Body of pancreas (tissue), 4 donors: ENCODE data around the gene ZBTB33.

Experiments
- POLR2A ChIP-seq, 3 donors: fragments of 450-650 bp; IDR thresholded peaks; one replicate each; pipeline ENCODE4 v1.6.1; 2016; ENCODE audit warnings: antibody characterized with exemption in 3 of 3, mild to moderate bottlenecking in 2 of 3
- TF ChIP-seq, protein P1 (sequence below), 7 experiments: fragments of 450-650 bp in 4 of 7; fragments of 200-600 bp in 3 of 7; sonication (generic) in 3 of 7; IDR thresholded peaks; one replicate each; pipeline ENCODE4 v1.5.1; 2016 to 2019; ENCODE audit warnings: antibody characterized with exemption in 7 of 7

- TF ChIP-seq, protein P1, sequence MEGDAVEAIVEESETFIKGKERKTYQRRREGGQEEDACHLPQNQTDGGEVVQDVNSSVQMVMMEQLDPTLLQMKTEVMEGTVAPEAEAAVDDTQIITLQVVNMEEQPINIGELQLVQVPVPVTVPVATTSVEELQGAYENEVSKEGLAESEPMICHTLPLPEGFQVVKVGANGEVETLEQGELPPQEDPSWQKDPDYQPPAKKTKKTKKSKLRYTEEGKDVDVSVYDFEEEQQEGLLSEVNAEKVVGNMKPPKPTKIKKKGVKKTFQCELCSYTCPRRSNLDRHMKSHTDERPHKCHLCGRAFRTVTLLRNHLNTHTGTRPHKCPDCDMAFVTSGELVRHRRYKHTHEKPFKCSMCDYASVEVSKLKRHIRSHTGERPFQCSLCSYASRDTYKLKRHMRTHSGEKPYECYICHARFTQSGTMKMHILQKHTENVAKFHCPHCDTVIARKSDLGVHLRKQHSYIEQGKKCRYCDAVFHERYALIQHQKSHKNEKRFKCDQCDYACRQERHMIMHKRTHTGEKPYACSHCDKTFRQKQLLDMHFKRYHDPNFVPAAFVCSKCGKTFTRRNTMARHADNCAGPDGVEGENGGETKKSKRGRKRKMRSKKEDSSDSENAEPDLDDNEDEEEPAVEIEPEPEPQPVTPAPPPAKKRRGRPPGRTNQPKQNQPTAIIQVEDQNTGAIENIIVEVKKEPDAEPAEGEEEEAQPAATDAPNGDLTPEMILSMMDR (IDR thresholded peaks at IDR 0.05) = no peak
- no peak for TF ChIP-seq POLR2A (IDR thresholded peaks at IDR 0.05)
Measured at GRCh38 chrX:120299928-120300327, 49.3 kb downstream of the ZBTB33 start.
